Embryonic facial prominence (tissue), 1 donor: ENCODE results near the gene PINK1.

Experiments used
- DNase-seq: peaks from one replicate; pipeline ENCODE4 v3.0.0-alpha.2; 2016; ENCODE audit errors: extremely low spot score

The PINK1 gene

DNA sequence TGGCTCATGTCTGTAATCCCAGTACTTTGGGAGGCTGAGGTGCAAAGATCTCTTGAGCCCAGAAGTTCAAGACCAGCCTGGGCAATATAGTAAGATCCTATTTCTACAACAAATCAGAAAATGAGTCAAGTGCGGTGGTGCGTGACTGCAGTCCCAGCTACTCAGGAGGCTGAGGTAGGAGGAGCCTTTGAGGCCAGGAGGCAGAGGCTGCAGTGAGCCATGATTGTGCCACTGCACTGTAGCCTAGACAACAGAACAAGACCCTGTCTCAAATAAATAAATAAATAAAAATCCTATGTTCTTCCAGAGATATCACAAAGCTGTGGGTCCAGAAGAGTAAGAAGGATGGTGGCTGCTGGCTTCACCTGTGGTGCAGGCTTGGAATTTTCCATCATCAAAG is 22.3 kb upstream of the PINK1 start:
- DNase-seq = no peak

DNA sequence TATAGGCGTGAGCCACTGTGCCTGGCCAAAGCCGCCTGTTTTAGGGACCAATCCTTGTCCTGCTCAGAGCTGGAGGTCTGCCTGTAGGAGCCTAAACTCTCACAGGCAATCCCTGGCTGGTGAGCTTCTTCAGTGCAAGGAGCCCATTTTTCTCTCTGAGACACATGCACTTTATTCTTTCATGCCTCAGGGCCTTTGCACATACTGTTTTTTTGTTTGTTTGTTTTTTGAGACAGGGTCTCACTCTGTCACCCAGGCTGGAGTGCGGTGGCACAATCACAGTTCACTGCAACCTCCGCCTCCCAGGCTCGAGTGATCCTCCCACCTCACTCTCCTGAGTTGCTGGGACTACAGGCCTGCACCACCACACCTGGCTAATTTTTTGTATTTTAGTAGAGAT is 21.6 kb upstream of the PINK1 start:
- DNase-seq = no peak

DNA sequence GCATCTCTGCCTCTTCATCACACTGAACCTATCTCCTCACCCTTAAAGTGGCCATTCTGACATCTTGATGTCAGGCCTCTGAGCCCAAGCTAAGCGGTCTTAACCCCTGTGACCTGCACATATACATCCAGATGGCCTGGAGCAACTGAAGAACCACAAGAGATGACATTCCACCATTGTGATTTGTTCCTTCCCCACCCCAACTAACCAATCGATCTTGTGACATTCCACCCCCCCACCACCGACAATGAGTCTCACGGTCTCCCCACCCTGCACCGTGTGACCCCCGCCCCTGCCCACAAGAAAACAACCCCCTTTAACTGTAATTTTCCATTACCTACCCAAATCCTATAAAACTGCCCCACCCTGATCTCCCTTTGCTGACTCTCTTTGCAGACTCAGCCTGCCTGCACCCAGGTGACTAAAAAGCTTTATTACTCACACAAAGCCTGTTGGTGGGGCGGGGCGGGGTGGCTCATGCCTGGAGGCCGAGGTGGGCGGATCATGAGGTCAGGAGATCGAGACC is 21.0 kb upstream of the PINK1 start:
- no peak for DNase-seq

DNA sequence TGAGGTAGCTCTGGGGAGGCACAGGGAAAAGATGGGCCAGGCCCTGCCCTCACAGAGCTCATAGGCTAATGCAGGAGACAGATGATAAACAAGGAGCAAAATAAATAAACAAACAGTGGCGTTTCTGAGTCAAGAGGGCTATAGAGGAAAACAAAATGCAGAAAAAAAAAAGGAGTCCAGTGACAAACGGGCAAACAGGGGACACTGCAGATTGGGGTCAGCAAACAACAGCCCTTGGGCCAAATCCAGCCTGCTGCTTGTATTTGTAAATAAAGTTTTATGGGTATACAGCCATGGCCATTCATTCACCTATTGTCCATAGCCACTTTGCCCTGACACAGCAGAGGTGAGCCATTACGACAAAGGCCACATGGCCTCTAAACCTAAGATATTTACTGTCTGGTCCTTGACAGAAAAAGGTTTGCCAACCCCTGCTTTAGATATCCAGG is 19.1 kb upstream of the PINK1 start:
- no peak for DNase-seq

DNA sequence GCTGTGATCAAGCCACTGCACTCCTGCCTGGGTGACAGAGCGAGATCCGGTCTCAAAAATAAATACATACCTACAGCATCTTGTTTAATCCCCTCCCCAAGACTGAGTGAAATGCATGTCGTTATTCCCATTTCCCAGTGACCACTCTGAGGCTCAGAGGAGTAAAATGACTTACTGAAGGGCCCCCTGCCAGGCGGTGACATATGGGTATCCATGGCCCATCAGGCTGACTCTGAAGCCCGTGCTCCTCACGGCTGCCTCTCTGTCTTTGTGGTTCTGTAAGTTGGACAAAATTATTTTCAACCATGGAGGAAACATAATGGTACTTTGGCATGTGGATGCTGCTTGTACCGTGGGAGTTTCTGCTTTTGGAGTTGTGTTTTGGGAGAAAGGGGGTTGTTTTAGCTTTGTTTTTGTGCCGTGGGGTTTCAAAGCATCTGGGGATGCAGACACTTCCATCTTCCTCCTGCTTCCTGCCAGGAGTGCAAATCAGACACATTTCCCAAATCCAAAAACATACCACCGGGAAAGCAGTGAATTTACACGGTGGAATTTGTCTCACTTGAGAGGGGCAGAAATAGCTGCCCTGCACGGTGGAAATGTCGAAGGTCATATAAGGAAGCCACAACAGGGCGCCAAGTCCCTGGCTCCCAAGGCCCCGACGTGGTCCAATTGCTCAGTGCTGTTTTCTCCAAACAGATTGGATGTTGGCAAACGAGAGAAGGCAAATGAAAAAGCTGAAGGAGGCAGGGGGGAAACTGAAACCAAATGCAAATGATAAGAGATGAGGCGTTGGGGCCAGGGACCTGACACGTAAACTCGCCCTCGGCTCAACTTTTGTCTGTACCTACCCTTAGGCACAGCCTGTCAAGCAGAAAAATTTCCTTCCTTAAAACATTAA is 17.1 kb upstream of the PINK1 start:
- DNase-seq = no peak

DNA sequence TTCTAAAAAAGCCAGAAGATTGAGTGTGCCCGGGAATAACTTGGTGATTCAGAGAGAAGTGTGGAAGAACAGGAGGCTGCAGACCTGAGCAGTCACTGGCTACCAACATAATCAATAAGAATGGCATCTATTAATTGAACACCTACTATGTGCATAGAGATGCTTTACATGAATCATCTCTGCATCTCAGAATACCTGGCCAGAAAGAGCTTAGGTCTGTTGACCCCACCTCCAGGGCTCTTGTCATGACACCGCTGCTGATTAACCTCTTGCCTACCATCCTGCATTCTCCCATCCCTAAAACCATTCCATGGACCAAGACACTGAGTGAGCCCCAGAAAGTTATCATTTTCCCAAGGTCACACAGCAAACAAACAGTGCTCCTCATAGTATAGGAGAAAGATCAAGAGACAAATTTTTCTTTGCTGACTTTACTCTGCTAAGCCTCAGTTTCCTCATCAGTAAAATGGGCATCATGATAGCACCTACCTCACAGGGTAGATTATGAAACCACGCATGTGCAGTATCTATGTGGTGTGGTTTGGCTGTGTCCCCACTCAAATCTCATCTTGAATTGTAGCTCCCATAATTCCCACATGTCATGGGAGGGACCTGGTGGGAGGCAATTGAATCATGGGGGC is 16.3 kb upstream of the PINK1 start:
- no peak for DNase-seq

DNA sequence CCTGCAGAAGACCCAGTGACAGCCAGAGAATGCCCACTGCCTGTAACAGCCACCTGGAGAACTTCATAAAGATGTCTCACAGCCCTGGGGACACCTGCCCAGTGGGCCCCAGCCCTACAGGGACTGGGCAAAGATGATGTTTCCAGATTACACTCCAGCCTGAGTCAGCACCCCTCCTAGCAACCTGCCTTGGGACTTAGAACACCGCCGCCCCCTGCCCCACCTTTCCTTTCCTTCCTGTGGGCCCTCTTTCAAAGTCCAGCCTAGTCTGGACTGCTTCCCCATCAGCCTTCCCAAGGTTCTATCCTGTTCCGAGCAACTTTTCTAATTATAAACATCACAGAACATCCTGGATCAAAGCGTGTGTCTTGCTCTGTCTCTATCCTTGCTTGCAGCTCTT is 14.7 kb upstream of the PINK1 start:
- DNase-seq = no peak

DNA sequence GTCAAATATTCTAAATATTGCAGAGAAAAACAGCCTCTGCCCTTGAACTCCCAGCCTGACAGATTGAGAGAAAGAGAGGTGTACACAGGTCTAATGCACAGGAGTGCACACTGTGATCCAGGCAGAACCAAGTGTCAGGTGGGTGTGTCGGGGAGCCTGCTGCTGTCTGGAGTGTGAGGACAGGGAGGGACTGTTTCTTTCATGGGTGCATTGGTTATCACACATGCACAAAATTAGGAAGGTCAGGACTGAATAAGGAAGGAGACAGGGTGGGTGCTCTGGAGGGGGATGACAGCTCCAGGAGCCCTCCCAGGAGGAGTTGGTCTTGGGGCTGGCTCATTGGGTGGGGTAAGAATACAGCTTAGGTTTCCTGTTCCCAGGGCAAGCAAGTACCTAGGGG is 13.3 kb upstream of the PINK1 start:
- no peak for DNase-seq

DNA sequence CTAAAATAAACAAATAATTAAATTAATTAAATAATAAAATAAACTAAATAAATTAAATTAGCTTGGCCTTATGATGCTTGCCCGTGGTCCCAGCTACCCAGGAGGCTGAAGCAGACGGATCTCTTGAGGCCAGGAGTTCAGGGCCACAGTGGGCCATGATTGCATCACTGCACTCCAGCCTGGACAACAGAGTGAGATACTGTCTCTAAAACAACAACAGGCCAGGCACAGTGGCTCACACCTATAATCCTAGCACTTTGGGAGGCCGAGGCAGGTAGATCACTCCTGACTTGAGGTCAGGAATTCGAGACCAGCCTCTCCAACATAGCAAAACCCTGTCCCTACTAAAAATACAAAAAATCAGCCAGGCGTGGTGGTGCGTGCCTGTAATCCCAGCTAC is 12.2 kb upstream of the PINK1 start:
- no peak for DNase-seq

DNA sequence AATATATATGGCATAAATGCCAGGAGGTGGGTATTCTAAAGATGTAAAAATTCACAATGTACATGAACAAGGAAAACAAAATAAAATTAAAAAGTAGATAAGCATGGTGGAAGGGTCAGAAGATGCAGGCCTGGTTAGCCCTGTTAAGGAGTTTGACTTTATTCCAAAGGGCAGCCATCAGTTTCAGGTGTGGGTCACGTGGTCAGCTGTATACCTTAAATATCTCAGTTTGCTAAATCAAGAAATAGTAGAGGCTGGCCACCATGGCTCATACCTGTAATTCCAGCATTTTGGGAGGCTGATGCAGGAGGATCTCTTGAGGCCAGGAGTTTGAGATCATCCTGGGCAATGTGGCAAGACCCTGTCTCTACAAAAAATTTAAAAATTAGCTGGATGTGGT is 8.5 kb upstream of the PINK1 start:
- no peak for DNase-seq

DNA sequence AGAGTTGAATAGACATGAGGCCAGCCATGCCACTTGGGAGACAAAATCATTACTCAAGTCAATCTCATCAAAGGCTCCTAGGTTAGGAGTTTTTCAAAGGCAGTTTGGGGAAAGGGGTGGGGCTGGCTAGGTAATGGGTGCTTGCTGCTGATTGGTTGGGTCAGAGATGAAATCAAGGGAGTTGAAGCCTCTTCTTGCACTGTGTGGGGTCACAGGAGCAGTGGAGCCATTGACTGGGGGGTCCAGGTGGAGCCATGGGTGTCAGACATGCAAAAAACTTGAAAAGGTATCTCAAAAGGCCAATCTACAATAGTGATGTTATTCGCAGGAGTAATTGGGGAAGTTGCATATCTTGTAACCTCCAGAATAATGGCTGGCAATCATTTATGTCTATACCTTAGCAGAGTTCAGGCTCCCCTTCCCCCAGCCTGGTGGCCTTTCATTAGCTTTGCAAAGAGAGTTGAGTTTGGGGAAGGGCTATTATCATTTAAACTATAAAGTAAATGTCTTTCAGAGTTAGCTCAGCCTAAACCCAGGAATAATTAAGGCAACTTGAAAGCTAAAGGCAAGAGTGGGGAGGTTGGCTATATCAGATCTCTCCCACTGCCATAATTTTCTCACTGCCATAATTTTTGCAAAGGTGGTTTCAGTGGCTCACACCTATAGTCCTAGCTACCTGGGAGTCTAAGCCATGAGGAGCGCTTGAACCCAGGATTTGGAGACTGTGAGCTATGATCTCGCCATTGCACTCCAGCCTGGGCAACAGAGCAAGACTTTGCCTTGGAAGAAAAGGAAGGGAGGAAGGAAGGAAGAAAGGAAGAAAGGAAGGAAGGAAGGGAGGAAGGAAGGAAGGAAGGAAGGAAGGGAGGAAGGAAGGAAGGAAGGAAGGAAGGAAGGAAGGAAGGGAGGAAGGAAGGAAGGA is 7.8 kb upstream of the PINK1 start:
- no peak for DNase-seq

DNA sequence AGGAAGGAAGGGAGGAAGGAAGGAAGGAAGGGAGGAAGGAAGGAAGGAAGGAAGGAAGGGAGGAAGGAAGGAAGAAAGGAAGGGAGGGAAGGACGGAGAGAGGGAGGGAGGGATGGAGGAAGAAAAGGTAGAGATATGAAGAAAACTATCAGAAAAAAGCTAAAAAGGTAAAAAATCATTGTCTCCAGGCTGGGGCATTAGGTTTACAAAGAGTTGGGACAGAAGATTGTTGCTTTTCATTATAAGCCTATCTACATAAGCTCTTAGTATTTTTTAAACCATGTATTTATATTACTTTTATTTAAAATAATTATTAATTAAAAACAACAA is 7.2 kb upstream of the PINK1 start:
- DNase-seq = no peak

DNA sequence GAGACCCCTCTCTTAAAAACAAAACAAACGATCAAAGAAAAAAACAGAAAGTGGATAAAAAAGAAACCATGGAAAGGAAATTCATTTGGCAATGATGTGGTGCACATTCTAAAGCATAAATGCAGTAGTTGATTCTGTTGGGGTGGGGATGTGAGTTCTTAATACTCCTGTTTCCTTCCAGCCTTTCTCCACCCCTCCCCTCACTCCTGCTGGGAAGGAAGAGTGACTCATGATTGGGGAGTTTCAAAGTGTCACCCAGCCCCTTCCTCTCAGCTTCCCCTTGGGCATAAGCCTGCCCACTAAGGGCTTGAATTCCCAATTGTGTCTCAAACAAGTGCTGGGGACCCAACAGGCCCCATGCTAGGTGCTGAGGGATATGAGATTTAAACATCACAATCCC is 6.7 kb upstream of the PINK1 start:
- DNase-seq = no peak

DNA sequence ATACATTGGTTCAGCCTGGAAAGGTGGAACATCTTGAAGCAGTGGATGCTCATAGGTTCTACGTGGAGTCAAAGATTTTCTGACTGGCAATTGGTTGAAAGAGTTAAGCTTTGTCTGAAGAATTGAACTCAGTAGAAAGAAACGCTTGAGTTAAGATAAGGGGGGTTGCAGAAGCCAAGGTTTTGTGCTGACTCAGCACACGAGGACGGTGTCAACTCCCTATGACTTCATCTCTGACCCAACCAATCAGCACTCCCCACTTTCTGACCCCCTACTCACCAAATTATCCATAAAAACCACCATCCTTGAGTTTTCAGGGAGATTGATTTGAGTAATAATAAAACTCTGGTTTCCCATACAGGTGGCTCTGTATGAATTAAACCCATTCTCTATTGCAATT is 2.5 kb upstream of the PINK1 start:
- DNase-seq = no peak

DNA sequence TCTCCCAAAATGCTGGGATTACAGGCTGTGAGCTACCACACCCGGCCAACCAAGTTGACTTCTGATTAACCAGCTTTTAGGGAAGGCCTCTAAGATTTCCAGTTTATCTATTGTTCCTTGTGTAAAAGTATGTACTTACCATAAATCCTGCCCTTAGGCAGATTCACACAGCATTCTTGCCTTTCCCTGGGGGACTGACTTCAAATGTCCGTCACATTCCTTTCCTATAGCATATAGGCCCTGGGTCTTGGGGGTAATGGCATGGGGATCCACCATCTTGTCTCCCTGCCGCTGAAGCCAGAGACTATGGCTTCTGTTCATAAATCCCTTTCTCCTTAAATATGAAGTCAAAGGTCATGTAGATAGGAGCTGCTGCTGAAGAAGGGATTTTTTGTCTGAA is 872 bp upstream of the PINK1 start:
- DNase-seq = no peak

DNA sequence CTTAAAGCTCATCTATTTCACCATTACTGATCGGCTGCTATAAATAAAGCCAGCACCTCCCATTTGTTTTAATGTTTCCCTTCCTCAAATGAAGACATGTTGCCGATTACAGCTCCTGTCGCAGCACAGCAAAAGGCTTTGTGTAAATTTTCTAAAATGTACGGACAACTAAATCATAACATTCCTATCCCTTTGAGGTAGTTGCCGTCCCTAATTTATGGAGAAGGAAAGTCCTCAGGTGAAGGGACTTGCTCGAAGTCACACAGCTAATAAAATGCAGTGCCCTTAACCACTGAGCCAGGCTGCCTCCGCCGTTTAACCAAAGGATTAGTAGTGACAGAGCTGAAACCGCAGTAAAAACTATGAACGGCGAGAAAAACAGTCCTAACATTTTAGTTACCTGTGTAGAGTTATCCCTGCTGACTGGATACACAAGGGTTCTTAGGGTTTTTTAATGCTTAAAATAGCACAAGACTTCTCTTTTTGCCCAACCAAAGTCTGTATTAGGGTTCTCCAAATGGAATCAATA is 871 bp downstream of the PINK1 start:
- no peak for DNase-seq

DNA sequence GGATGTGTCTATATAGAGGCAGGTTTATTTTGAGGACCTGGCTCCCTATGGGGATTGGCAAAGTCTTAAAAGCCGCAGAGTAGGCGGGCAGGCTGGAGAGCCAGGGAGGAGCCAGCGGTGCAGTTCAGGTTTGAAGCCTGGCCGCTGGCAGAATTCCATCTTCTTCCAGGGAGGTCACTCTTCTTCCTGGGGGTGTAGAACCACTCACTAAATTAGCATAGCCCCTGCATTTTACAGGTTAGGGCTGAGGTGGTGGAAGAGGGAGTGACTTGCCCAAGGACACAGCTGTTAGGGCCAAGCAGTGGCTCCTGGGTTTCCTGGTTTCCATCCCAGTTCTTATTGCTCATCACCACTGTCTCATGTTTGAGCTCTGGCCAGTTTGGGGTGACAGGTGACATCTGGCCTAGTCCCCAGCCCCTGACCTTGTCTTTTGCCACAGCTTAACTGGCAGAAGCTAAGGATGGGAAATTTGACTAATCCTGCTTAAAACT is 1.4 kb downstream of the PINK1 start:
- no peak for DNase-seq

DNA sequence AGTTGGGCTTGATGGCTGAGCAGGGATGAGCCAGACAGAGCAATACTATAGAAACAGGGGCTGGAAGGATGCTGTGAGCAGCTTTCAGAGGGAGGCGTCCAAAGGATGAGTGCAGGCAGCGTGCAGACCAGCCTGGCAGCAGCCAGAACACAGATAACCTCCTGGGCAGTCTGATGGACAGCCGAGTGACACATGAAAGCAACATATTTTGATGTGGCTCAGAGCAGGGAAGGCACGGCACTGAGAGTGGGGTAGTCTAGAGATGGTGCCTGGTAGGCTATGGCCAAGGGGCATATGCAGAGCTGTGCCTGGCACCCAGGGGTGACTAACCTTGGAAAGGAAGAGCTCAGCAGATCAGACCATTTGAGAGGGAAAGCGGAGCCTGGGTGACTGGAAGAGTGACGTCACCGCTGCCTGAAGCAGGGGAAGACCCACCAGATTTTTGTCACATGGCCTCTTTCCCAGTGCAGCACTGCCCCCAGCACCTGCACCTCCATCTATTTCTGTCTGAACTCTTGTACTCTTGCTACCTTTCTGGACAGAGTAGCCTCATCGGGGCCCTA is 3.6 kb downstream of the PINK1 start:
- no peak for DNase-seq

DNA sequence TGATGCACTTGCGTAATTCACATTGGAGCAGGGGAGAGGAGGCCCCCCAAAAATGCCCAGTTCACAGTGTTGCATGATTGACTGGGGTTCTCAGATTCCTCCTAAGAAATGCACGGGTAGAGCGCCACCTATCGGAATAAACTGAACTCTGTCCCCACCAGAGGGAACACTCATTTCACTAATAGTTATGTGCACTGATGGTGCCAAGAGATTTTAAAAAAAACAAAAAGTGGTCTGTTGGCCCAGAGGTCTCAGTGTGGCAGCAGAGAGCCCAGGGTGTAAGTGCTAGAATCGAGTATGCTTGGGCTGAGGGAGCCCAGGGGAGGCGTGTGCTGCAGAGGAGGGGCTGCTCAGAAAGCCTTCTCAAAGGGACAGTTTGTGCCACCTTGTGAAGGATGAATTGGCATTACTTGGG is 6.9 kb downstream of the PINK1 start:
- DNase-seq = no peak

DNA sequence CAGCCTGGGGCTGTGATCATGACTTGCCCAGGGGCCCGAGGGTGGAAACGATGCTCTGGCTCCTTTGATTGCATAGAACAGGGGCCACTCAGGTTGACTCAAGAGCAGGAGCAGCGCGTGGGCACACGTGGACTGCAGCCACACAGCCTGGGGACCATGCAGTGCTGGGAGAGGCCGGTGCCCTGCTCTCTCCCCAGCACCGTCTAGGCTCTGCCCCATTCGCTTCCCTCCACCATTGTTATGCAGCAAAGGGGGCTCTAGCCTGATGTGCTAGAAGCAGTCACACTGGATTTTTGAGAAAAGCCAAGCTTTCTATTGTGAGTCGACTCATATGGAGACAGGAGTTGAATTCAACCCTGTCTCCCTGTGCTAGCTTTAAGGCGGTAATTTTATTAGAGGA is 8.7 kb downstream of the PINK1 start:
- DNase-seq = no peak

DNA sequence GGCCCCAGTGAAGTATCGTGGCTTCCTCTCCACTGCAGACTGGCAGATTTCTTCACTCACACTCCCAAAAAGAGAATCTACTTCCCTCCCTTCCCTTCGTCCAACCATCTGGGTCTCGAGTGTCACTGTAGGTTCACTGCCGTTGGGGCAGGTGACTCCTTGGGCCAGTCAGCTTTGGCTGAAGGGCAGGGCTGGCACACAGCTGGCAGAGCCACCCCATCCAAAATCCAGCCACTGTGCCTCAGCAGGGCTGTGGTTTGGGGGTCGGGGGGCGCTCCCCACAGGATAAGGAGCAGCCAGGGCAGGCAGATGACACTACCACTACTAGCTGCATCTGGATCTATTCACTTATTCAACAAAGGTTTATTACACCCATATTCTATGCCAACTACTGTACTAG is 9.8 kb downstream of the PINK1 start:
- DNase-seq = no peak
